ENCODE measurements around the gene MCF2L2.

Gene MCF2L2

GRCh38 chr3:183260167-183260904, 168.1 kb downstream of the MCF2L2 start:
- H2AFZ ChIP-seq (ENCODE audit: low read length, unreplicated experiment): no peak overlapping the region
- no peak overlapping the region for H3K4me3 ChIP-seq (ENCODE audit: low read depth, low read length)
- H3K4me1 ChIP-seq (ENCODE audit: control insufficient read depth, insufficient read depth, low read length, unreplicated experiment): peaks cover 29% of the 10 kb centered on the region
- no peak overlapping the region for H3K27ac ChIP-seq (ENCODE audit: low read depth, low read length)
- H3K79me2 ChIP-seq (ENCODE audit: control insufficient read depth, insufficient read depth, low read length, unreplicated experiment): peaks cover 83% of the 10 kb centered on the region
- no peaks in the 10 kb centered on the region for H3K27me3 ChIP-seq (ENCODE audit: insufficient read depth, low read length)
- H3K36me3 ChIP-seq (ENCODE audit: insufficient read depth, low read length): peaks cover 5% of the 10 kb centered on the region; the same call in 1 of the 2 replicates

GRCh38 chr3:183259621-183260020, 168.8 kb downstream of the MCF2L2 start:
- Histone ChIP-seq H3K4me1 (ENCODE audit: control insufficient read depth, insufficient read depth, low read length, unreplicated experiment) (peaks cover 29% of the 10 kb centered on the region), H2AFZ (ENCODE audit: low read length, unreplicated experiment) (no peak overlapping the region), H3K79me2 (ENCODE audit: control insufficient read depth, insufficient read depth, low read length, unreplicated experiment) (peaks cover 83% of the 10 kb centered on the region), H3K27me3 (ENCODE audit: insufficient read depth, low read length) (no peaks in the 10 kb centered on the region), H3K4me3 (ENCODE audit: low read depth, low read length) (no peak overlapping the region), H3K27ac (ENCODE audit: low read depth, low read length) (no peak overlapping the region), H3K36me3 (ENCODE audit: insufficient read depth, low read length) (peaks cover 5% of the 10 kb centered on the region; the same call in 1 of the 2 replicates)

GRCh38 chr3:183259087-183259486, 169.3 kb downstream of the MCF2L2 start:
- Histone ChIP-seq H3K79me2 (ENCODE audit: control insufficient read depth, insufficient read depth, low read length, unreplicated experiment) (peaks cover 83% of the 10 kb centered on the region), H3K27me3 (ENCODE audit: insufficient read depth, low read length) (no peaks in the 10 kb centered on the region), H3K4me3 (ENCODE audit: low read depth, low read length) (no peak overlapping the region), H3K36me3 (ENCODE audit: insufficient read depth, low read length) (peaks cover 5% of the 10 kb centered on the region; the same call in 1 of the 2 replicates), H2AFZ (ENCODE audit: low read length, unreplicated experiment) (no peak overlapping the region), H3K27ac (ENCODE audit: low read depth, low read length) (no peak overlapping the region), H3K4me1 (ENCODE audit: control insufficient read depth, insufficient read depth, low read length, unreplicated experiment) (peaks cover 24% of the 10 kb centered on the region)

DNA sequence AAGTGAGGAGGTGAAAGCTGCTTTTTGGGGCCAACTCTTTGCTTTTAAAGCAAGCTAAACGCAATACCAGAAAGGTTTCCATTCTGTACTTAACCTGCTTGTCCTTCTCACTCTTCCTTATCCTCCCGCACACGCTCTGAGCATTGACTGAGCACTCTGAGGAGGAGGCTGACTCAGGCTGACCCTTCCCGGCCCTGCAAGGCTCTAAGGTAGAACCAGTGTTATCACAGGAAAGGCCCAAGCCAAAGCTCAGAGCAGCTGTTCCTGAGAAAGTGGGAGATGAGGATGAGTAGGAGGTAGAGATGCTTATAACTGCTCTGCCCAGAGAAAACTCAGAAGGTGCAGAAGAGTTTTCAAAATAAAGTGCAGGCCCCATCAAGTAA, 173.1 kb downstream of the MCF2L2 start:
- peaks cover 70% of the 10 kb centered on the region for H3K79me2 ChIP-seq (ENCODE audit: control insufficient read depth, insufficient read depth, low read length, unreplicated experiment)
- no peaks in the 10 kb centered on the region for H3K27me3 ChIP-seq (ENCODE audit: insufficient read depth, low read length)
- no peak overlapping the region for H2AFZ ChIP-seq (ENCODE audit: low read length, unreplicated experiment)
- peaks cover 23% of the 10 kb centered on the region for H3K4me1 ChIP-seq (ENCODE audit: control insufficient read depth, insufficient read depth, low read length, unreplicated experiment)
- H3K4me3 ChIP-seq (ENCODE audit: low read depth, low read length): peak overlapping the region; percentile 87
- H3K36me3 ChIP-seq (ENCODE audit: insufficient read depth, low read length): peaks cover 5% of the 10 kb centered on the region; the same call in 1 of the 2 replicates
- peak overlapping the region; percentile 72 for H3K27ac ChIP-seq (ENCODE audit: low read depth, low read length)

GRCh38 chr3:183254487-183255347, 173.7 kb downstream of the MCF2L2 start:
- Histone ChIP-seq H3K4me1 (ENCODE audit: control insufficient read depth, insufficient read depth, low read length, unreplicated experiment) (peaks cover 17% of the 10 kb centered on the region), H3K79me2 (ENCODE audit: control insufficient read depth, insufficient read depth, low read length, unreplicated experiment) (peaks cover 64% of the 10 kb centered on the region), H3K27me3 (ENCODE audit: insufficient read depth, low read length) (no peaks in the 10 kb centered on the region), H2AFZ (ENCODE audit: low read length, unreplicated experiment) (peak overlapping the region; percentile 66), H3K27ac (ENCODE audit: low read depth, low read length) (peak overlapping the region; percentile 72), H3K4me3 (ENCODE audit: low read depth, low read length) (peak overlapping the region; percentile 87), H3K36me3 (ENCODE audit: insufficient read depth, low read length) (peaks cover 5% of the 10 kb centered on the region; the same call in 1 of the 2 replicates)

DNA sequence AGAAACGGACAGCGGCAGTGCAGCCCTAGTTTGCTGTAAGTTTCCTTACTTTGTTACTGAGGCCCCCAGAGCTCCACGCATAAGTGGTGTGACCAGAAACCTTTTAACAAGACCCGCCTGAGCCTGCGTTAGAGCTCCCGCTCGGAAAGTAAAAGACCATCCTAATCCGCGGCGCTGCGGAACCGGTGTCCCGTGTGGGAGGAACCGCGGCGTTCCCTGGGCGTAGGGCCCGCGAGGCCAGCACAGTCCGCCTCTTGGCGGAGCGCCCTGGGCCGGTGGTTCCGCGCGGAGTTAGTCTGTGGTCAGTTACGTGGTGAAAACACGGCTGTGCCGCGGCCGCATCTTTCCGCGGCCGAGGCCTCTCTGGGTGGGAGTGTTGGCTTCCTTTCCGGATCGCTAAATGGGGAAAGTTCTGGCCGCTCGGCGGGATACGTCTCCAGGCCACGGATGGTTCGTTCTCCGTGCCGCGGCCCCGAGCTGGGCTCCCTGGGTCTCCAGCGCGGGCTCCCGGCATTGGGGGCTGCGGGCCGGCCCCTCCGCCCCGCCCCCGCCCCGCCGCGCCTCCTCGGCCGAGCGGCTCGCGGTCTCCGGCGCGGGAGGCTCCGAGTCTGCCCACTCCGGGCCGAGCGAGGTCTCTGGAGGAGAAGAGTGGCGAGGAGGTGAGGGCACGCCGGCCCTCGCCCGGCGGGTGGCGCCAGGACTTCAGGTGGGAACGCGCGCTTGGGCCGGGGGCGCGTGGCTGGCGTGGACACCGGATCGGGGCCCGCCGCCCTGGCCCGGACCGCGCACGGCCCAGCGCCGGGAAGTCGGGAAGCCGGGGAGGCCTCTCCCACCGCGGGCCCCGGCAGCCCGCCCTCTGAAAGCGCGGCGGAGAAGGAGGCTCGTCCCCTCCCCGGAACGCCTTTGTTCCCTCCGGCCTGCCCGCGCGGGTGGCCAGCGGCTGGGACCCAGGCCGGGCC, 174.6 kb downstream of the MCF2L2 start:
- Histone ChIP-seq H3K36me3 (ENCODE audit: insufficient read depth, low read length) (peaks cover 5% of the 10 kb centered on the region; the same call in 1 of the 2 replicates), H3K4me3 (ENCODE audit: low read depth, low read length) (peak overlapping the region; percentile 87), H3K27ac (ENCODE audit: low read depth, low read length) (peak overlapping the region; percentile 72), H3K79me2 (ENCODE audit: control insufficient read depth, insufficient read depth, low read length, unreplicated experiment) (peaks cover 55% of the 10 kb centered on the region), H3K27me3 (ENCODE audit: insufficient read depth, low read length) (no peaks in the 10 kb centered on the region), H2AFZ (ENCODE audit: low read length, unreplicated experiment) (peak overlapping the region; percentile 88), H3K4me1 (ENCODE audit: control insufficient read depth, insufficient read depth, low read length, unreplicated experiment) (peaks cover 17% of the 10 kb centered on the region)

DNA sequence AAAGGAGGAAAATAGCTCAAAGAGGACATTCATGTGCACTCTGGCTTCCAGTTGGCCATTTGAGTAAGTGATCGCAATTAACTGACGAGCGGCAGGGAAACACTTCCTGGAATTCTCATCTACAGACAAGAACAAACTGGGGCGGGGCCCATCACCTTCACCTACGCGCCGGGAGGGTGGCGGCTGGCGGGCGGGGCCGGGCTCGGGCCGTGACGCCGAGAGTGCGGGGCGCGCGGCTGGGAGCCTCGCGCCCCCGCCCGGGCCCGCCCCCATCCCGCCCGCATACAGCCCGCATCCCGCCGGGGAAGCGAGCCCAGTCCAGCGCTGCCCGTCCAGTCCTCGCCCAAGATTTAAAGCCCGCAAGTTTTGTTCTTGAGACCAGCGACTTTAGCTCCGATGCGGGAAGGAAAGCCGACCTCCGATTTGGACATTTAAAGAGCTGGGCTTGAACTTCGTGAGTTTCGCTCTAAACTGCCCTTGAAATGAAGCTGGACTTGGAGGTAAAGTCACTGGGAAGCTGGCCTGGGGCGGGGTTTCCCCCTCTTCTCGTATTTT, 175.4 kb downstream of the MCF2L2 start, which contains the start of gene B3GNT5:
Gene B3GNT5, plus strand, starts transcription at position 281 of the 555 bp plus-strand sequence. CDS start 16,546 bp downstream, outside the sequence.
- H3K27me3 ChIP-seq (ENCODE audit: insufficient read depth, low read length): no peaks in the 10 kb centered on the region
- H3K4me1 ChIP-seq (ENCODE audit: control insufficient read depth, insufficient read depth, low read length, unreplicated experiment): peaks cover 17% of the 10 kb centered on the region
- H3K79me2 ChIP-seq (ENCODE audit: control insufficient read depth, insufficient read depth, low read length, unreplicated experiment): peaks cover 48% of the 10 kb centered on the region
- H3K36me3 ChIP-seq (ENCODE audit: insufficient read depth, low read length): peaks cover 5% of the 10 kb centered on the region; the same call in 1 of the 2 replicates
- H3K4me3 ChIP-seq (ENCODE audit: low read depth, low read length): peak within 1 kb of the TSS; percentile 87
- peak within 1 kb of the TSS; percentile 88 for H2AFZ ChIP-seq (ENCODE audit: low read length, unreplicated experiment)
- peak within 1 kb of the TSS; percentile 72 for H3K27ac ChIP-seq (ENCODE audit: low read depth, low read length)

- Histone ChIP-seq H3K4me1 (ENCODE audit: control insufficient read depth, insufficient read depth, low read length, unreplicated experiment) (peaks cover 17% of the 10 kb centered on the region), H3K36me3 (ENCODE audit: insufficient read depth, low read length) (peaks cover 2% of the 10 kb centered on the region; the same call in 1 of the 2 replicates), H2AFZ (ENCODE audit: low read length, unreplicated experiment) (peak overlapping the region; percentile 88), H3K27ac (ENCODE audit: low read depth, low read length) (no peak overlapping the region), H3K79me2 (ENCODE audit: control insufficient read depth, insufficient read depth, low read length, unreplicated experiment) (peaks cover 43% of the 10 kb centered on the region), H3K27me3 (ENCODE audit: insufficient read depth, low read length) (no peaks in the 10 kb centered on the region), H3K4me3 (ENCODE audit: low read depth, low read length) (peak overlapping the region; percentile 87)
These were observed 176.2 kb downstream of the MCF2L2 start for GRCh38 chr3:183252118-183252782.

- peaks cover 16% of the 10 kb centered on the region for H3K79me2 ChIP-seq (ENCODE audit: control insufficient read depth, insufficient read depth, low read length, unreplicated experiment)
These were observed 179.3 kb downstream of the MCF2L2 start for GRCh38 chr3:183249006-183249718.

More at GRCh38 chr3:183249006-183249718, 179.3 kb downstream of the MCF2L2 start:
- Histone ChIP-seq H3K4me3 (ENCODE audit: low read depth, low read length) (no peak overlapping the region), H3K27ac (ENCODE audit: low read depth, low read length) (no peak overlapping the region), H3K4me1 (ENCODE audit: control insufficient read depth, insufficient read depth, low read length, unreplicated experiment) (peaks cover 23% of the 10 kb centered on the region), H3K36me3 (ENCODE audit: insufficient read depth, low read length) (no peaks in the 10 kb centered on the region), H3K27me3 (ENCODE audit: insufficient read depth, low read length) (no peaks in the 10 kb centered on the region), H2AFZ (ENCODE audit: low read length, unreplicated experiment) (no peak overlapping the region)

Data from ACC112 (cell line).